Muscle of leg (tissue), 11 donors: ENCODE data around the gene CACNG8. TPM values are rescaled to one million over a fixed set of nuclear protein-coding genes. Genes with fewer than 3 reads are reported as not detected.
"Not testable (repeated sequence)": the region's sequence is repeated elsewhere in the genome, so short reads cannot be mapped to it uniquely, and the experiment has no call there.

Experiments used
- DNase-seq: peaks from one replicate; pipeline ENCODE4 v3.0.0; 2013
- H3K27ac ChIP-seq: one replicate; pipeline ENCODE4 v1.5.1; 2013; ENCODE audit warnings: mild to moderate bottlenecking, low read length, control low read depth
- H3K27me3 ChIP-seq: one replicate; pipeline ENCODE4 v1.6.1; 2013; ENCODE audit warnings: low read length; ENCODE audit not compliant: control insufficient read depth, insufficient read depth
- H3K36me3 ChIP-seq: one replicate; pipeline ENCODE4 v1.6.1; 2013; ENCODE audit warnings: low read length; ENCODE audit not compliant: control insufficient read depth, insufficient read depth
- H3K4me1 ChIP-seq: one replicate; pipeline ENCODE4 v1.6.1; 2013; ENCODE audit warnings: low read length; ENCODE audit not compliant: control insufficient read depth, insufficient read depth
- H3K4me3 ChIP-seq: one replicate; pipeline ENCODE4 v1.5.1; 2013; ENCODE audit warnings: low read length, control low read depth
- H3K9me3 ChIP-seq: replicated peaks from 2 replicates; pipeline ENCODE4 v1.6.1; 2013; ENCODE audit warnings: low read depth, low read length; ENCODE audit not compliant: control insufficient read depth
- WGBS: methylation state at CpG from one replicate; pipeline ENCODE4 v1.1.5; 2013; ENCODE audit warnings: missing lambda C conversion rate; ENCODE audit not compliant: insufficient coverage; 5-methylcytosine and 5-hydroxymethylcytosine counted together
- polyA plus RNA-seq, 8 donors: library from polyadenylated mRNA; unstranded; fragments of 120-200 nt; gene quantifications; one replicate each; pipeline versions ENCODE4 v1.2.1 to v1.2.3, GENCODE V29; 2013; ENCODE audit warnings: inconsistent platforms in 1 of 8, low replicate concordance in 1 of 8; ENCODE audit not compliant: insufficient read length in 8 of 8, insufficient read depth in 1 of 8
- total RNA-seq: library from RNA; stranded (reverse); fragments of 120-200 nt; gene quantifications from one replicate; pipeline ENCODE4 v1.2.4, GENCODE V29; 2013

CACNG8 gene
- total and polyA plus RNA-seq, 9 donors, result 0.09 to 1.1 (median 0.61) TPM

DNA sequence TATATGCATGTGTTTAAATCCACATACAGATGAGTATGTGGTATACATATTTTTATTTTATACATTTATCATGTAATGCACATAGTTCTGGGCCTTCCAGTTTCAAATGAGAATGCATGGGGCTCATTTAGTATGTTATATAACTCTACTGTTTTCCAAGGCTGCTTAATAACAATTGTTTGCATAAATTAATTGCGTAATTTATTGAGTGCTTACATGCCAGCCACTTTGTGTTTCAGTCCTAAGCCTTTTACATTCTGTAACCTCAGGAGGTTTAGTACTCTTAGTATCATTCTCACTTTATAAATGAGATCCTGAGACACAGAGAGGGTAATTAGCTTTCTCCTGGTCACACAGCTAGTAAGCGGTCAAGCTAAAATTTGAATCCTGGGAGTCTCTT, 16.7 kb upstream of the CACNG8 start:
- Histone ChIP-seq H3K9me3 (no peaks in the 10 kb centered on the region), H3K4me1 (no peaks in the 10 kb centered on the region), H3K4me3 (no peak overlapping the region), H3K27ac (no peak overlapping the region), H3K27me3 (peaks cover 45% of the 10 kb centered on the region), H3K36me3 (no peaks in the 10 kb centered on the region)
- no CpG with 5 or more reads among the region's 2 CpGs for WGBS
- no peak for DNase-seq

DNA sequence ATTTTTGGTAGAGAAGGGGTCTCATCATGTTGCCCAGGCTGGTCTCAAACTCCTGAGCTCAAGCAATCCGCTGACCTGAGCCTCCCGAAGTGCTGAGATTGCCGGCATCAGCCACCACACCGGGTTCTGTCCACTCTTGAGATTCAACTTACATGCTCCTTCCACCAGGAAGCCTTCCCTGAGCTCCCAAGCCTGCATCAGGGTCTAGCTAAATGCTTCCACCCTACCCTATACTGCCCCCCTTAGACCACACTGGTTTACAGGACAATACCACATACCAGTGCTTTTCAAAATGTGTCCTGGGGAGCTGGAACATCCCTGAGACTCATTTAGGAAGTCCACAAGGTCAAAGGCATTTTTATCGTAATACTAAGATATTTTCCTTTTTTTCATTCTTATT, 15.1 kb upstream of the CACNG8 start:
- 68% methylated on average over 4 of the region's 5 CpGs for WGBS
- Histone ChIP-seq H3K4me1 (no peaks in the 10 kb centered on the region), H3K9me3 (no peaks in the 10 kb centered on the region), H3K27ac (no peak overlapping the region), H3K36me3 (no peaks in the 10 kb centered on the region), H3K27me3 (peaks cover 33% of the 10 kb centered on the region), H3K4me3 (no peak overlapping the region)
- DNase-seq, result no peak

DNA sequence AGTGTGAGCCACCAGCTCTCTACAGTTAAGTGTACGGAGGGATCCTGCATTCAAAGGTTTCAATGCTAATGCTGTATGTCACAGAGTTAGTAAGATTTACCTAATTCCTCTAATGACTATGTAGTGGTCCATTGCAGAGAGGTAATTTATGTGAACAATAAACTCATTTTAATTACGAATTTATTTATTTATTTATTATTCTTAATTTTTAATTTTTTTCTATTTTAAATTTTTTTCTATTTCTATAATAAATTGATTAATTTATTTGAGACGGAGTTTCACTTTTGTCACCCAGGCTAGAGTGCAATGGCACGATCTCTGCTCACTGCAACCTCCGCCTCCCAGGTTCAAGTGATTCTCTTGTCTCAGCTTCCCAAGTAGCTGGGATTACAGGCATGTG, 14.1 kb upstream of the CACNG8 start:
- H3K27ac ChIP-seq, H3K36me3 ChIP-seq, H3K9me3 ChIP-seq, H3K4me3 ChIP-seq, H3K4me1 ChIP-seq, DNase-seq: not testable (repeated sequence)
- no CpG with 5 or more reads among the region's 5 CpGs for WGBS
- H3K27me3 ChIP-seq, result peaks cover 24% of the 10 kb centered on the region

- WGBS, result no CpG with 5 or more reads among the region's 11 CpGs
- no peaks in the 10 kb centered on the region for H3K4me1 ChIP-seq
- H3K9me3 ChIP-seq, result no peaks in the 10 kb centered on the region
- no peak for DNase-seq
- no peak overlapping the region for H3K27ac ChIP-seq
- no peaks in the 10 kb centered on the region for H3K36me3 ChIP-seq
- peaks cover 12% of the 10 kb centered on the region for H3K27me3 ChIP-seq
- no peak overlapping the region for H3K4me3 ChIP-seq
Measured at GRCh38 chr19:53951436-53951835, 11.3 kb upstream of the CACNG8 start.

DNA sequence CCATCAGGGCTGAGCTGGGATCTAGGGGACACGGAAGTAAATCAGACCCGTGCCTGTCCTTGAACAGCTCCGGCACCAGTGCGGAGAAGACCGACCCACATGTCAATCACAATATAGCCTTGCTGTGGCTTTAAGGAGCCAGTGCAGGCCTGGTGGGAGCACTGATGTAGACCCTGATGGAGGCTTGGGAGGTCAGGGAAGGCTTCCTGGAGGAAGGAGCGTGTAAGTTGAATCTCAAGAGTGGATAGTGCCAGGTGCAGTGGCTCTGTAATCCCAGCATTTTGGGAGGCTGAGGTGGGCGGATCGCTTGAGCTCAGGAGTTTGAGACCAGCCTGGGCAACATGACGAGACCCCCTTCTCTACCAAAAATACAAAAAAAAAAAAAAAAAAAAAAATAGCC, 10.8 kb upstream of the CACNG8 start:
- Histone ChIP-seq H3K36me3 (no peaks in the 10 kb centered on the region), H3K4me1 (no peaks in the 10 kb centered on the region), H3K9me3 (no peaks in the 10 kb centered on the region), H3K27me3 (peaks cover 11% of the 10 kb centered on the region), H3K4me3 (no peak overlapping the region), H3K27ac (no peak overlapping the region)
- no peak for DNase-seq
- WGBS, result no CpG with 5 or more reads among the region's 9 CpGs

GRCh38 chr19:53953383-53953782, 9.4 kb upstream of the CACNG8 start:
- no peak for DNase-seq
- H3K27me3 ChIP-seq, result peaks cover 22% of the 10 kb centered on the region
- H3K36me3 ChIP-seq, result no peaks in the 10 kb centered on the region
- H3K9me3 ChIP-seq, result no peaks in the 10 kb centered on the region
- H3K4me3 ChIP-seq, result no peak overlapping the region
- WGBS, result 50% methylated on average over 1 of the region's 8 CpGs
- no peaks in the 10 kb centered on the region for H3K4me1 ChIP-seq
- no peak overlapping the region for H3K27ac ChIP-seq

- 0% methylated on average over 6 of the region's 15 CpGs for WGBS
Measured at GRCh38 chr19:53957448-53958167, 5.1 kb upstream of the CACNG8 start.

GRCh38 chr19:53958168-53958571, 4.6 kb upstream of the CACNG8 start:
- 5% methylated on average over 4 of the region's 14 CpGs for WGBS
- H3K36me3 ChIP-seq, result no peaks in the 10 kb centered on the region
- peaks cover 60% of the 10 kb centered on the region for H3K27me3 ChIP-seq
- no peak overlapping the region for H3K27ac ChIP-seq
- H3K9me3 ChIP-seq, result no peaks in the 10 kb centered on the region
- H3K4me3 ChIP-seq, result no peak overlapping the region
- no peak for DNase-seq
- H3K4me1 ChIP-seq, result no peaks in the 10 kb centered on the region

More at GRCh38 chr19:53957448-53958167, 5.1 kb upstream of the CACNG8 start:
- H3K4me3 ChIP-seq, result no peak overlapping the region
- H3K27ac ChIP-seq, result no peak overlapping the region
- no peaks in the 10 kb centered on the region for H3K36me3 ChIP-seq
- H3K9me3 ChIP-seq, result no peaks in the 10 kb centered on the region
- H3K27me3 ChIP-seq, result peaks cover 55% of the 10 kb centered on the region
- DNase-seq, result no peak
- H3K4me1 ChIP-seq, result no peaks in the 10 kb centered on the region

DNA sequence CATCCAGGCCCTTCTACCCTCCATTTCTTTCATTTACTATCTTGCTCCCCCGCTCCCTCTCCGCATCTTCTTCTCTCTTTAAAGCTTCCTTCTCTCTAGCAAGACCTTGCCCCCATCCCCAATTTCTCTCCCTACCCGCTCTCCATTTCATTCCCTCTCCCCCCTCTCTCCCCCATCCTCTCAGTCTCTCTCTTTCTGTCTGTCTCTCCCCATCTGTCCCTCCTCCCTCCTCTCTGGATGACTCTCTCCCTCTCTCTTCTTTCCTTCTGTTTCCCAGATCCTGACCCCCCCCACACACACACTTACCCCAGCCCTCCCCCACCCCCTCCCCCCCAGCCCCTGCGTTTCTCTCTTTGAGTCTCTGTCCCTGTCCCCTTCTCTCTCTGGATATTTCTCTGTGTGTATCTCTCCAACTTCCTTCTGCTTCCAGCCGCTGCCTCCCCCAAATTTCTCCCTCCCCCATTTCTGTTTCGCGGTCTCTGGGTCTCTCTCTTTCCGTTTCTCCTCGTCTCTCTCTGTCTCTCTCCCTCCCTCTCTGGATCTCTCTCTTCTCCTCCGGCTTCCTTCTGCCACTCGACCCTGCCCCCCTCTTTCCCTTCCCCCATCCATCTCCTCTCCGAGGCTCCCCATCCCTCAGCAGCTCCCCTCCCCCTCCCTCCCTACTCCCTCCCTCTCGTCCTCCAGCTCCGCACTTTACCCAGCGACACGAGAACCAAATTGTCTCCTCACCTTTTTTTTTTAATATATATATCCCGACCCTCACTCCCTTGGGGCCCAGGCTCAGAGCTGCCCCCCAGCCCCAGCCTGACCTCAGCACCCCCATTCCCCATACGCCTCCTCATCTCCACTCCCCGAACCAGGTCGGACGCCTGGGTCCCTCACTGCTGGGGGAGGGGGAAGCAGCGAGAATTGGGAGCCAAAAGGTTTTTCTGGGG, 3.6 kb upstream of the CACNG8 start:
- Histone ChIP-seq H3K4me3 (no peak overlapping the region), H3K27ac (no peak overlapping the region), H3K4me1 (no peaks in the 10 kb centered on the region), H3K9me3 (no peaks in the 10 kb centered on the region), H3K27me3 (peaks cover 69% of the 10 kb centered on the region), H3K36me3 (no peaks in the 10 kb centered on the region)
- WGBS, result 0% methylated on average over 13 of the region's 22 CpGs
- no peak for DNase-seq

DNA sequence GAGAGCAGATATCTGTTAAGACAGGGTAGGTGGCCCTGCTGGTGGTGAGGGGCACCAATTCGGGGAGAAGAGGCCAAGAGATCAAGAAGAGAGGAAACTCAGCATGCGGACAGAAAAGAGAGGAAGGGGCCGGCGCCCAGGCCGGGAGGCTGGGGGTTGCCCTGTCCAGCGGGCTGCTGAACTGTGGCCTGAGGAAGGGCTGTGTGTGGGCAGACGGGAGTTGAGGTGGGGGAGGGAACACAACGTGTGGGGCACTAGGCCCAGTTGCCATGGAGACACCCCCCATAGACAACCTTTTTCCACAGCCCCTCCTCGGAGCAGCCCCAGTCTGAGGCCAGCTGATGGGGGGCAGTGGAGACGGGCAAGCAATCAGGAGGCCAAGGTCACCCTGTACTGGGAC, 2.5 kb upstream of the CACNG8 start:
- Histone ChIP-seq H3K4me1 (no peaks in the 10 kb centered on the region), H3K4me3 (no peak overlapping the region), H3K9me3 (no peaks in the 10 kb centered on the region), H3K27me3 (peaks cover 80% of the 10 kb centered on the region), H3K36me3 (no peaks in the 10 kb centered on the region), H3K27ac (no peak overlapping the region)
- 0% methylated on average over 2 of the region's 10 CpGs for WGBS
- no peak for DNase-seq
